Midbrain (tissue), 1 donor: ENCODE results near the gene SH3GL3.

Source experiments
- DNase-seq: peaks from one replicate; lab custom pipeline; 2025; lab: John Stamatoyannopoulos, UW

SH3GL3 gene

GRCh38 chr15:83462953-83463433 lies 15.9 kb downstream of the SH3GL3 start:
- no peak for DNase-seq

GRCh38 chr15:83470887-83471286 lies 23.7 kb downstream of the SH3GL3 start:
- no peak for DNase-seq

- no peak for DNase-seq
Observed at GRCh38 chr15:83471307-83471866, 24.2 kb downstream of the SH3GL3 start.

GRCh38 chr15:83472151-83472550 lies 25.0 kb downstream of the SH3GL3 start:
- no peak for DNase-seq

- DNase-seq: no peak
Observed at GRCh38 chr15:83472797-83473196, 25.7 kb downstream of the SH3GL3 start.

GRCh38 chr15:83474578-83474977 lies 27.4 kb downstream of the SH3GL3 start:
- DNase-seq: no peak

- no peak for DNase-seq
Observed at GRCh38 chr15:83475551-83475950, 28.4 kb downstream of the SH3GL3 start.

- DNase-seq: no peak
Observed at GRCh38 chr15:83476066-83476465, 28.9 kb downstream of the SH3GL3 start.

- no peak for DNase-seq
Observed at GRCh38 chr15:83476708-83477107, 29.6 kb downstream of the SH3GL3 start.

- no peak for DNase-seq
Observed at GRCh38 chr15:83477172-83477807, 30.1 kb downstream of the SH3GL3 start.

GRCh38 chr15:83477808-83478537 lies 30.8 kb downstream of the SH3GL3 start:
- DNase-seq: no peak

- no peak for DNase-seq
Observed at GRCh38 chr15:83483612-83484011, 36.5 kb downstream of the SH3GL3 start.

GRCh38 chr15:83484636-83485035 lies 37.5 kb downstream of the SH3GL3 start:
- no peak for DNase-seq

GRCh38 chr15:83486363-83486762 lies 39.2 kb downstream of the SH3GL3 start:
- no peak for DNase-seq

- no peak for DNase-seq
Observed at GRCh38 chr15:83487519-83487918, 40.4 kb downstream of the SH3GL3 start.

- DNase-seq: no peak
Observed at GRCh38 chr15:83489690-83490089, 42.5 kb downstream of the SH3GL3 start.

- no peak for DNase-seq
Observed at GRCh38 chr15:83491486-83491885, 44.3 kb downstream of the SH3GL3 start.

- DNase-seq: no peak
Observed at GRCh38 chr15:83496766-83497165, 49.6 kb downstream of the SH3GL3 start.

GRCh38 chr15:83498374-83498773 lies 51.2 kb downstream of the SH3GL3 start:
- no peak for DNase-seq

- DNase-seq: no peak
Observed at GRCh38 chr15:83498801-83499200, 51.7 kb downstream of the SH3GL3 start.

GRCh38 chr15:83499476-83499875 lies 52.3 kb downstream of the SH3GL3 start:
- DNase-seq: no peak

GRCh38 chr15:83503595-83504364 lies 56.6 kb downstream of the SH3GL3 start:
- no peak for DNase-seq
